Measurements from ENCODE around the gene CUEDC2. TPM values are rescaled to one million over a fixed set of nuclear protein-coding genes. Genes with fewer than 3 reads are reported as not detected.

CUEDC2 gene
- total and polyA plus RNA-seq, 8 donors: 47.0 to 81.0 (median 71.7) TPM

DNA sequence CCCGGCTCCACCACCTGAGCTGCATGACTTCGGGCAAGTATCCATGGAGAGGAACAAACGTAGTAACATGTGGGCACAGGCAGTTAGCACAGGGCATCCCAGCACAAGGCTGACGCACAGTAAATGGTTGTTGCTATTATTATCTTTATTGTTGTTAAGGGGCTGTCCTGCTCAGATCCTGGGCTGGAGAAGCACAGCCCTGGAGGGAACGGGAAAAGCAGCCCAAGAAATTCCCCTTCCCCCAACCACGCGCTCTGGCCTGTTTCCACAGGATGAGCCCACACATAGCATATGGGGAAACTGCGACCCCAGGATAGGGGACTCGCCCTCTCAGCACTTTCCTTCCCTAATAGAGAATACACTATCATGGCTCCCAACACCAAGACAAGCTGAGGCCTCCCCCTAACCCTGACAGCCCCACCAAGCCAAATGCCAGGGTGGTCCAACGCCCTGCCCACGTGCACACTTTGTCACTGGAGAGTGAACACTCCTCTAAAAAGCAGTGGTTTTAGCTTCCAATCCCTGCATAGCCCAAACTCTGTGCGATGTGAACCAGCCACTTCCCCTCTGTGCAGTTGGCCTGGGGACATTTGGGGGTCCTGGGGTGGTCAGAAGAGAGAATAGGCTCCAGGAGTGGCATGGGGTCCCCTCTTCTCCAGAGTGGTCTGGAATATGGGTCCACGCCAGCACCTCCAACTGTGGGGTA, 24.8 kb downstream of the CUEDC2 start:
- intact Hi-C loops (cut with DNase I): no loop called here
- ATAC-seq: no peak
- H3K27me3 ChIP-seq: peaks cover 34 to 59% of the 10 kb centered on the region in 2 donors
- peaks cover 0 to 24% of the 10 kb centered on the region in 2 donors for H3K4me1 ChIP-seq
- TF ChIP-seq, protein P1, sequence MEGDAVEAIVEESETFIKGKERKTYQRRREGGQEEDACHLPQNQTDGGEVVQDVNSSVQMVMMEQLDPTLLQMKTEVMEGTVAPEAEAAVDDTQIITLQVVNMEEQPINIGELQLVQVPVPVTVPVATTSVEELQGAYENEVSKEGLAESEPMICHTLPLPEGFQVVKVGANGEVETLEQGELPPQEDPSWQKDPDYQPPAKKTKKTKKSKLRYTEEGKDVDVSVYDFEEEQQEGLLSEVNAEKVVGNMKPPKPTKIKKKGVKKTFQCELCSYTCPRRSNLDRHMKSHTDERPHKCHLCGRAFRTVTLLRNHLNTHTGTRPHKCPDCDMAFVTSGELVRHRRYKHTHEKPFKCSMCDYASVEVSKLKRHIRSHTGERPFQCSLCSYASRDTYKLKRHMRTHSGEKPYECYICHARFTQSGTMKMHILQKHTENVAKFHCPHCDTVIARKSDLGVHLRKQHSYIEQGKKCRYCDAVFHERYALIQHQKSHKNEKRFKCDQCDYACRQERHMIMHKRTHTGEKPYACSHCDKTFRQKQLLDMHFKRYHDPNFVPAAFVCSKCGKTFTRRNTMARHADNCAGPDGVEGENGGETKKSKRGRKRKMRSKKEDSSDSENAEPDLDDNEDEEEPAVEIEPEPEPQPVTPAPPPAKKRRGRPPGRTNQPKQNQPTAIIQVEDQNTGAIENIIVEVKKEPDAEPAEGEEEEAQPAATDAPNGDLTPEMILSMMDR (IDR thresholded peaks at IDR 0.05): no peak
- no peaks in the 10 kb centered on the region for H3K9me3 ChIP-seq
- H3K4me3 ChIP-seq: no peak overlapping the region
- no peak overlapping the region for H3K27ac ChIP-seq
- no peak for DNase-seq
- H3K36me3 ChIP-seq: peaks cover 0 to 12% of the 10 kb centered on the region in 2 donors

DNA sequence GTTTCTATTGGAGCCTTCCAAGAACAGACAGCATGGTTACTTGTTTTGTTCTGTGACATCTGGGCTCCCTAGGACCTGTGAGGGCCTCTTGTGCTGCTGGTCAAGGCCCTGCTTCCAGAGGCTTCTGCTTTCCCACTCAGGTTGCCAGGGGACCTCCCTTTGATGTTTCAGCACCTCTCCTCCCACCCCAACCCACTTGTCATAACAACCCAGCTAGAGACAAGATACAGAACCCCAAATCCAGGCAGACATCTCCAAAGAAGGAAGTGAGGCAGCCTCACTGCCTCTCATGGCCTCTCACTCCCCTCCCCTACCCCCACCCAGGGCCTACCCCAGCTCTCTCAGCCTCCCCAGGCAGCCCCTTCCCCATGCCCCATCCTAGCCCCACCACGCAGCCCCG, 25.6 kb downstream of the CUEDC2 start:
- Histone ChIP-seq H3K27ac (no peak overlapping the region), H3K27me3 (peaks cover 27 to 51% of the 10 kb centered on the region in 2 donors), H3K4me1 (peaks cover 0 to 24% of the 10 kb centered on the region in 2 donors), H3K36me3 (peaks cover 0 to 19% of the 10 kb centered on the region in 2 donors), H3K9me3 (no peaks in the 10 kb centered on the region), H3K4me3 (no peak overlapping the region)
- ATAC-seq (no peak), DNase-seq (no peak)
- intact Hi-C loops (cut with DNase I): no loop called here
- TF ChIP-seq, protein P1 (IDR thresholded peaks at IDR 0.05): no peak

DNA sequence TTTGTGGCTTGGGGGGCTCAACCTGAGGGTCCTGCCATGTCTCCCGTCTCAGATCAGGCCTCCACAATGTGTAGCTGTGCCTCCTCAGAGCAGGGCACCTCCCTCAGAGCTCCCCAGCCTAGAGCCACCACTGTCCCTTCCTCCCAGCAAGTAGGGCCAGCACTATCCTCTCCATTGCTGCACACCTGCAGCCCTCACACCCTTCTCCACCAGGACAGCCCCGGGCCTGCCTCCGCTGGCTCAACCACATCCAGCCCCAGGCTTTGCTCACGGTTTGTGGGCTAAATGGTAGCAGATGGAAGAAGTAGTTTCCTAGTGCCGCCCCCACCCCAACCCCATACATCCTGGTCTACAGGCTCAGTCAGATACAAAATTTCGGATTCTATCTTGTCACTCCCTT, 26.7 kb downstream of the CUEDC2 start:
- DNase-seq (no peak), ATAC-seq (no peak)
- TF ChIP-seq, protein P1 (IDR thresholded peaks at IDR 0.05): no peak
- intact Hi-C loops (cut with DNase I): no loop called here
- Histone ChIP-seq H3K36me3 (peaks cover 0 to 31% of the 10 kb centered on the region in 2 donors), H3K9me3 (no peaks in the 10 kb centered on the region), H3K4me1 (peaks cover 0 to 21% of the 10 kb centered on the region in 2 donors), H3K4me3 (no peak overlapping the region), H3K27ac (no peak overlapping the region), H3K27me3 (peaks cover 15 to 40% of the 10 kb centered on the region in 2 donors)

DNA sequence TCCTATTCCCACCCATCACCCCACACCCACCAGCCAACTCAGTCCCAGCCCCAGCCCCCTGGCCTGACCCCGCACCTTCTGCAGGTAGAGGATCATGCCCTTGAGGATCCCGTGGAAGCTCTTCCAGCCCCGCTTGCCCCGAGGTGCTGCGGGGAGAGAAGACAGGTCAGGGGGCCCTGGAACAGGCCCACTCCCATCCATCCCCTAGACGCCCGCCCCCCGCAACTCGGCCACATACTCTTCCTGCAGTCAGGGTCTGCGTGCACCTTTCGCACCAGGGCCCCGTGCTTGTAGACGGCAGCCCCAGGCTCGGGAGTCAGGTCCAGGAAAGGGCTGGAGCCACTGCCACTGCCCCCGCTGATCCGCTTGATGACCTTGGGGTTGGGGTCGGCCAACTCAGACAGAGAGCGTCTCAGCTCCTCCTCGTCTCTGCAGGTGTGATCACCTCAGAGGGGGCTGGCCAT, 27.2 kb downstream of the CUEDC2 start:
- Histone ChIP-seq H3K4me3 (no peak overlapping the region), H3K27me3 (peaks cover 11 to 35% of the 10 kb centered on the region in 2 donors), H3K36me3 (peaks cover 0 to 36% of the 10 kb centered on the region in 2 donors), H3K9me3 (no peaks in the 10 kb centered on the region), H3K4me1 (peaks cover 0 to 18% of the 10 kb centered on the region in 2 donors), H3K27ac (no peak overlapping the region)
- TF ChIP-seq, protein P1 (IDR thresholded peaks at IDR 0.05): no peak
- ATAC-seq (no peak), DNase-seq (no peak)
- intact Hi-C loops (cut with DNase I): no loop called here

DNA sequence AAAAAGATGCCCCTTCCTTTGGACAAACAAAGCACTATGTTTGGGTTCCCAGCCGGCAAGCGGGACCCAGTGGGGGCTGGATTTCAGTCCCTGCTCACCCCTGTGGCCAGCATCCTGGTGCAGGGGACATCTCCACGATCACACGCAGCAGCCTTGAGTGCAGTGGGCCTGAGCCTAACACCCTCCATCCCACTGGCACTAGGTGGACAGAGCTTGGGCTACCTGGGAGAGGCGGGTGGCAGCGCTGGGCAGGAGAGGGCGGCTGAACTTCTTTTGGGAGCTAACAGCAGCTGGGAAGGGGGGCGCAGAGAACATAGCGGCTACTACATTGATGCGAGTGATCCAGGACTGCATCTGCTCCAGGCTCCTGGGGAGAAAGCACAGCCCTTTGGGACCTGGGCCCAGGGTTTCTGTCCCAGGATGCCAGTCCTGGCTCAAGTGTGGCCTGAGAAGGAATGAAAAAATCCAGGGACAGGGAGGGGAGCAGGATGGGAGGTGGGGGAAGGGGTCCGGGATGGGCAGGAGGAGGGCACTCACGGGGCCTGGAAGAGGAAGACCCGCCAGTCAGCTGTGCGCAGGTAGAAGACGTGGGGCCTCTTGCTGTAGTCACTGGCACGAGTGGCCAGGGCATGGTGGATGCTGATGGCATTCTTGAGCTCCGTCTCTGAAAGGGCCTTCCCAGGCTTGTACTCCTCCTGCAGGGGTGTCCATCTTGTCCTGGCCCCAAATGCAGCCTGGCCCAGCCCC, 27.8 kb downstream of the CUEDC2 start:
- ATAC-seq: no peak
- Histone ChIP-seq H3K9me3 (no peaks in the 10 kb centered on the region), H3K4me3 (no peak overlapping the region), H3K27ac (no peak overlapping the region), H3K36me3 (peaks cover 0 to 41% of the 10 kb centered on the region in 2 donors), H3K4me1 (peaks cover 0 to 20% of the 10 kb centered on the region in 2 donors), H3K27me3 (peaks cover 4 to 29% of the 10 kb centered on the region in 2 donors)
- DNase-seq: peak in 1 of 4 donors; percentile 60
- intact Hi-C loops (cut with DNase I): no loop called here
- TF ChIP-seq, protein P1 (IDR thresholded peaks at IDR 0.05): no peak
